Midbrain (tissue), 1 donor: ENCODE results near the gene ATP2B1.
"Not testable (repeated sequence)": the region's sequence is repeated elsewhere in the genome, so short reads cannot be mapped to it uniquely, and the experiment has no call there.

ENCODE experiments used
- DNase-seq: peaks from one replicate; lab custom pipeline; 2025; lab: John Stamatoyannopoulos, UW

The ATP2B1 gene

GRCh38 chr12:89712706-89713105 is 4.1 kb upstream of the ATP2B1 start:
- no peak for DNase-seq

GRCh38 chr12:89710873-89711750 is 2.5 kb upstream of the ATP2B1 start:
- no peak for DNase-seq

- peak; percentile 45 for DNase-seq
Observed at GRCh38 chr12:89709995-89710872, 1.6 kb upstream of the ATP2B1 start.

- peak; percentile 99 for DNase-seq
Observed at GRCh38 chr12:89709157-89709994, 738 bp upstream of the ATP2B1 start.

- no peak for DNase-seq
Observed at GRCh38 chr12:89707703-89708564, 704 bp downstream of the ATP2B1 start.

GRCh38 chr12:89706986-89707702 is 1.5 kb downstream of the ATP2B1 start:
- DNase-seq, result peak; percentile 23

- no peak for DNase-seq
Observed at GRCh38 chr12:89706551-89706950, 2.1 kb downstream of the ATP2B1 start.

GRCh38 chr12:89704457-89704856 is 4.2 kb downstream of the ATP2B1 start:
- no peak for DNase-seq

- no peak for DNase-seq
Observed at GRCh38 chr12:89703768-89704167, 4.9 kb downstream of the ATP2B1 start.

- no peak for DNase-seq
Observed at GRCh38 chr12:89702503-89702902, 6.1 kb downstream of the ATP2B1 start.

GRCh38 chr12:89701606-89702206 is 6.9 kb downstream of the ATP2B1 start:
- no peak for DNase-seq

GRCh38 chr12:89700191-89700810 is 8.3 kb downstream of the ATP2B1 start:
- no peak for DNase-seq

- DNase-seq, result no peak
Observed at GRCh38 chr12:89698607-89699006, 10.0 kb downstream of the ATP2B1 start.

- DNase-seq, result not testable (repeated sequence)
Observed at GRCh38 chr12:89697728-89698127, 10.9 kb downstream of the ATP2B1 start.

- DNase-seq, result no peak
Observed at GRCh38 chr12:89697296-89697695, 11.3 kb downstream of the ATP2B1 start.

- no peak for DNase-seq
Observed at GRCh38 chr12:89695830-89696229, 12.8 kb downstream of the ATP2B1 start.

GRCh38 chr12:89695100-89695499 is 13.5 kb downstream of the ATP2B1 start:
- DNase-seq, result no peak

- no peak for DNase-seq
Observed at GRCh38 chr12:89694542-89694941, 14.1 kb downstream of the ATP2B1 start.

- DNase-seq, result no peak
Observed at GRCh38 chr12:89693639-89694202, 14.9 kb downstream of the ATP2B1 start.
